B cell (primary cell): ENCODE data around the gene PANK1. TPM values are rescaled to one million over a fixed set of nuclear protein-coding genes. Genes with fewer than 3 reads are reported as not detected.

Experiments
- ATAC-seq: fragments of 200-7000 bp; cut with Tn5 transposase; one replicate; pipeline ENCODE4 v1.10.0; 2021; ENCODE audit warnings: low read depth, mild to moderate bottlenecking, moderate number of reproducible peaks, moderate library complexity
- CTCF ChIA-PET: fragments of 350-600 bp; sonication (Branson Sonifier 250); formaldehyde crosslinking; loops from one replicate; lab custom pipeline; 2021; ENCODE audit warnings: antibody characterized with exemption, inconsistent platforms; lab: Charles Lee
- POLR2A ChIA-PET: fragments of 350-600 bp; sonication (Branson Sonifier 250); formaldehyde crosslinking; loops from one replicate; lab custom pipeline; 2021; ENCODE audit warnings: antibody characterized with exemption; lab: Charles Lee
- DNase-seq: peaks from one replicate; pipeline ENCODE4 v3.0.0; 2013
- H2AFZ ChIP-seq: 2 replicates; pipeline ENCODE4 v1.6.1; 2012; ENCODE audit warnings: mild to moderate bottlenecking, low read depth, low read length; ENCODE audit not compliant: insufficient read depth, poor library complexity, severe bottlenecking
- H3K27ac ChIP-seq, 2 donors: 1 replicate in 1 of 2; 2 replicates in 1 of 2; pipeline ENCODE4 v1.5.1; 2012 to 2013; ENCODE audit warnings: low read length in 2 of 2, mild to moderate bottlenecking in 2 of 2, moderate library complexity in 1 of 2
- H3K27me3 ChIP-seq, 4 experiments: fragments of 200-600 bp in 1 of 4; sonication (generic) in 1 of 4; replicated peaks in 1 of 4; 1 replicate in 2 of 4; 2 replicates in 2 of 4; pipeline versions ENCODE4 v1.6.1 to v1.7.0; 2013 to 2016; ENCODE audit warnings: low read length in 3 of 4, mild to moderate bottlenecking in 2 of 4, mixed read lengths in 1 of 4, moderate library complexity in 1 of 4; ENCODE audit not compliant: insufficient read depth in 4 of 4, control insufficient read depth in 3 of 4; ENCODE audit errors: control extremely low read depth in 1 of 4
- H3K36me3 ChIP-seq, 2 experiments: replicated peaks in 1 of 2; 1 replicate in 1 of 2; 2 replicates in 1 of 2; pipeline versions ENCODE4 v1.6.1 to v1.7.1; 2013; ENCODE audit warnings: low read length in 1 of 2; ENCODE audit not compliant: insufficient read depth in 2 of 2, control insufficient read depth in 1 of 2; ENCODE audit errors: control extremely low read depth in 1 of 2, extremely low read depth in 1 of 2
- H3K4me1 ChIP-seq, 2 donors: fragments of 200-600 bp in 1 of 2; sonication (generic) in 1 of 2; 1 replicate in 1 of 2; 2 replicates in 1 of 2; pipeline versions ENCODE4 v1.5.1 to v1.6.1; 2013 to 2017; ENCODE audit warnings: low read length in 2 of 2; ENCODE audit not compliant: control insufficient read depth in 2 of 2, insufficient read depth in 2 of 2
- H3K4me2 ChIP-seq: replicated peaks from 2 replicates; pipeline ENCODE3; 2012; ENCODE audit warnings: mild to moderate bottlenecking, low read depth, low read length; ENCODE audit not compliant: poor library complexity, severe bottlenecking
- H3K4me3 ChIP-seq, 5 experiments: fragments of 200-600 bp in 1 of 5; sonication (generic) in 1 of 5; 1 replicate in 3 of 5; 2 replicates in 2 of 5; pipeline versions ENCODE4 v1.5.1 to v1.7.0; 2011 to 2016; ENCODE audit warnings: low read length in 4 of 5, mild to moderate bottlenecking in 4 of 5, low read depth in 2 of 5, control low read depth in 1 of 5, moderate library complexity in 1 of 5; ENCODE audit not compliant: insufficient read depth in 1 of 5; ENCODE audit errors: control extremely low read depth in 1 of 5, extremely low read depth in 1 of 5
- H3K79me2 ChIP-seq: fragments of 200-600 bp; sonication (generic); one replicate; pipeline ENCODE4 v1.6.0; 2016; ENCODE audit warnings: low read length; ENCODE audit not compliant: control insufficient read depth, insufficient read depth
- H3K9ac ChIP-seq: fragments of 200-600 bp; sonication (generic); 2 replicates; pipeline ENCODE4 v1.6.1; 2017; ENCODE audit warnings: mild to moderate bottlenecking, low read length, moderate library complexity
- H3K9me3 ChIP-seq, 3 donors: one replicate each; pipeline versions ENCODE4 v1.6.1 to v1.7.1; 2013; ENCODE audit warnings: low read length in 2 of 3; ENCODE audit not compliant: control insufficient read depth in 2 of 3, insufficient read depth in 1 of 3; ENCODE audit errors: control extremely low read depth in 1 of 3
- H4K20me1 ChIP-seq: 2 replicates; pipeline ENCODE4 v1.6.0; 2012; ENCODE audit warnings: mild to moderate bottlenecking, low read length; ENCODE audit not compliant: insufficient read depth, control insufficient read depth, poor library complexity, severe bottlenecking
- H3K27ac Mint-ChIP-seq: one replicate; pipeline ENCODE4 v1.8.0; 2021; ENCODE audit warnings: mixed read lengths
- H3K27me3 Mint-ChIP-seq: one replicate; pipeline ENCODE4 v1.8.0; 2021; ENCODE audit warnings: mixed read lengths
- H3K4me1 Mint-ChIP-seq: one replicate; pipeline ENCODE4 v1.8.0; 2021; ENCODE audit warnings: mixed read lengths
- H3K4me3 Mint-ChIP-seq: one replicate; pipeline ENCODE4 v1.8.0; 2021; ENCODE audit warnings: mixed read lengths
- H3K9me3 Mint-ChIP-seq: one replicate; pipeline ENCODE4 v1.8.0; 2022; ENCODE audit warnings: mixed read lengths; ENCODE audit not compliant: insufficient read depth
- EZH2 ChIP-seq: IDR thresholded peaks from 2 replicates; pipeline ENCODE4 v1.6.1; 2012; ENCODE audit warnings: borderline replicate concordance, low read depth, mild to moderate bottlenecking, moderate library complexity, low read length; ENCODE audit not compliant: insufficient read depth, poor library complexity, severe bottlenecking
- WGBS: methylation state at CpG from one replicate; pipeline ENCODE4 v1.1.5; 2013; ENCODE audit warnings: missing lambda C conversion rate; ENCODE audit not compliant: insufficient coverage; 5-methylcytosine and 5-hydroxymethylcytosine counted together
- intact Hi-C: fragments of 100-400 bp; cut with micrococcal nuclease; formaldehyde crosslinking; loops from one replicate; pipeline ENCODE4 v1.10.0; 2022
- polyA plus RNA-seq: library from polyadenylated mRNA; depleted of rRNA; stranded (reverse); fragments of >200 nt; gene quantifications from 2 replicates; pipeline ENCODE4 v1.2.3, GENCODE V29; 2012
- total RNA-seq, 2 donors: library from RNA; stranded (reverse); fragments of 120-200 nt in 1 of 2; gene quantifications; 1 replicate in 1 of 2; 2 replicates in 1 of 2; pipeline versions ENCODE4 v1.2.3 to v1.2.4, GENCODE V29; 2013 to 2022
- TF ChIP-seq, protein P1 (sequence below): fragments of 200-600 bp; IDR thresholded peaks from one replicate; pipeline ENCODE4 v1.8.0; 2022; ENCODE audit warnings: antibody characterized with exemption, mild to moderate bottlenecking

The PANK1 gene
- total and polyA plus RNA-seq, 2 donors (not counting 1 experiment from before 2014, with no cell fraction given) = 0.31 to 2.9 TPM

DNA sequence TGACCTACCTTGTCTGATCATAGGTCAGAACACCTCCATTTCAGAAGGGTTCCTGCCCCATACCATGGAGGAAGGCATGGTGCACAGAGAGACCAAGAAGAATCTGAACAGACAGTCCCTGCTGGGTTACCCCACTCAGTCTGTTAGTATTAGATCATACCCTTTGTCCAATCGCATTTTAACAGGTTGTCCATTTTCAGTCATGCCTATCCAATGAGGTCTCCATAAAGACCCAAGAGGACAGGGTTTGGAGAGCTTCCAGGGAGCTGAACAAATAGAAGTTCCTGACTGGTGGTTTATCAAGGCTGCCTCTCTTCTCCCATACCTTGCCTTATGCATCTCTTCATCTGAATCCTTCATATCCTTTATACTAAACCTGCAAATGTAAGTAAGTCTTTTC, 88.4 kb downstream of the PANK1 start:
- H3K27ac Mint-ChIP-seq = no peak overlapping the region
- no peaks in the 10 kb centered on the region for H3K4me1 ChIP-seq
- H3K27me3 Mint-ChIP-seq = peaks cover 10% of the 10 kb centered on the region
- intact Hi-C loops = no loop called here
- H3K4me1 Mint-ChIP-seq = no peaks in the 10 kb centered on the region
- H4K20me1 ChIP-seq = no peaks in the 10 kb centered on the region
- no peak overlapping the region for H3K4me3 ChIP-seq
- TF ChIP-seq, protein P1, sequence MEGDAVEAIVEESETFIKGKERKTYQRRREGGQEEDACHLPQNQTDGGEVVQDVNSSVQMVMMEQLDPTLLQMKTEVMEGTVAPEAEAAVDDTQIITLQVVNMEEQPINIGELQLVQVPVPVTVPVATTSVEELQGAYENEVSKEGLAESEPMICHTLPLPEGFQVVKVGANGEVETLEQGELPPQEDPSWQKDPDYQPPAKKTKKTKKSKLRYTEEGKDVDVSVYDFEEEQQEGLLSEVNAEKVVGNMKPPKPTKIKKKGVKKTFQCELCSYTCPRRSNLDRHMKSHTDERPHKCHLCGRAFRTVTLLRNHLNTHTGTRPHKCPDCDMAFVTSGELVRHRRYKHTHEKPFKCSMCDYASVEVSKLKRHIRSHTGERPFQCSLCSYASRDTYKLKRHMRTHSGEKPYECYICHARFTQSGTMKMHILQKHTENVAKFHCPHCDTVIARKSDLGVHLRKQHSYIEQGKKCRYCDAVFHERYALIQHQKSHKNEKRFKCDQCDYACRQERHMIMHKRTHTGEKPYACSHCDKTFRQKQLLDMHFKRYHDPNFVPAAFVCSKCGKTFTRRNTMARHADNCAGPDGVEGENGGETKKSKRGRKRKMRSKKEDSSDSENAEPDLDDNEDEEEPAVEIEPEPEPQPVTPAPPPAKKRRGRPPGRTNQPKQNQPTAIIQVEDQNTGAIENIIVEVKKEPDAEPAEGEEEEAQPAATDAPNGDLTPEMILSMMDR = no peak
- TF ChIP-seq EZH2 = no peak
- no peaks in the 10 kb centered on the region for H3K9me3 Mint-ChIP-seq
- H3K27me3 ChIP-seq = no peaks in the 10 kb centered on the region
- H2AFZ ChIP-seq = no peak overlapping the region
- ChIA-PET CTCF (interaction anchor here (1.2 kb wide), 1 partner anchor 144 kb away, joined by 3 read pairs; no protein-coding TSS in a partner anchor), POLR2A (no interaction called here)
- WGBS = no CpG with 5 or more reads among the region's 1 CpG
- H3K9ac ChIP-seq = no peak overlapping the region
- DNase-seq (no peak), ATAC-seq (no peak)
- H3K27ac ChIP-seq = no peak overlapping the region
- no peaks in the 10 kb centered on the region for H3K9me3 ChIP-seq
- no peak overlapping the region for H3K4me3 Mint-ChIP-seq
- H3K79me2 ChIP-seq = no peaks in the 10 kb centered on the region
- no peak overlapping the region for H3K4me2 ChIP-seq
- H3K36me3 ChIP-seq = no peaks in the 10 kb centered on the region

DNA sequence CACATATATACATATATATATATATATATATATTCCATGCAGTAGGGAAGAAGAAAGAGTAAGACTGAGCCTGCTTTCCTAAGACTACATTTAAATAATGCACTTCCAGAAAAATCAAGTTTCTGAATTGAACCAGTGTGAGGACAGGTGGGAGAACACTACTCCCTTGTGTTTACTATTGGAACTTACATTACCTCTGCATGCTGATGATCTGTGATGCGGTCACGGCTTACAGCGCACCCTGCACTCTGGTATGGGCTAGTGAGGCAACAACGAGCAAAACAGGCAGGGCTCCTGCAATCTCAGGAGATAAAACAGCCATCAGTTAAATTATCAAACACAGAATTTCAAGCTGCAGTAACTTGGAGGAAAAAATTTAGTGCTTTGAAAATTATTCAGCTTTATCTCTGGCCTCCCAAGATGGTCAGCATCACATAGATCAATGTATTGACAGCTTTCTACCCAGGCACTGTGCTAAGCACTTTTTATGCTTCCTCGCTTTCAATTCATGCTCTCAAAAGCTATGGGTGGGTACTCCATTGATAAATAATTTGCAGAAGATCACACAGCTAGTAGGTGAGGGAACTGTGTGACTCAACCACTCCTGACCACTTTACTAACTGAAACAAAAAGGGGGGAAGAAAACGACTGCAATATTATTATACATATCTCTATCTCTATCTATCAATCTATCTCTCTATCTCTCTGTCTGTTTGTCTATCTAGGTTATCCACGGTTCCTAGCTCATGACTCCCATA, 89.2 kb downstream of the PANK1 start:
- no peaks in the 10 kb centered on the region for H3K79me2 ChIP-seq
- no peaks in the 10 kb centered on the region for H3K4me1 ChIP-seq
- H3K4me1 Mint-ChIP-seq = no peaks in the 10 kb centered on the region
- H3K4me2 ChIP-seq = no peak overlapping the region
- no peaks in the 10 kb centered on the region for H3K9me3 ChIP-seq
- no peak overlapping the region for H3K9ac ChIP-seq
- H3K27me3 ChIP-seq = no peaks in the 10 kb centered on the region
- H3K9me3 Mint-ChIP-seq = no peaks in the 10 kb centered on the region
- no peak overlapping the region for H3K4me3 Mint-ChIP-seq
- intact Hi-C loops = no loop called here
- H3K36me3 ChIP-seq = no peaks in the 10 kb centered on the region
- ChIA-PET CTCF (interaction anchor here (1.1 to 1.2 kb wide), 2 partner anchors 7 to 145 kb away, joined by 3 read pairs; no protein-coding TSS in a partner anchor), POLR2A (no interaction called here)
- H4K20me1 ChIP-seq = no peaks in the 10 kb centered on the region
- H3K4me3 ChIP-seq = no peak overlapping the region
- no peak overlapping the region for H3K27ac Mint-ChIP-seq
- no peak overlapping the region for H3K27ac ChIP-seq
- H2AFZ ChIP-seq = no peak overlapping the region
- 92% methylated on average over 3 of the region's 7 CpGs for WGBS
- H3K27me3 Mint-ChIP-seq = peaks cover 12% of the 10 kb centered on the region
- ATAC-seq (no peak), DNase-seq (no peak)
- no peak for TF ChIP-seq EZH2
- TF ChIP-seq, protein P1 = no peak
